GM19324 (cell line): ENCODE measurements around the gene CENPP.

ENCODE experiments used
- ATAC-seq: cut with Tn5 transposase; IDR thresholded peaks from one replicate; pipeline ENCODE4 v1.9.1; 2021; ENCODE audit warnings: mild to moderate bottlenecking, moderate library complexity; ENCODE audit not compliant: unreplicated experiment, low FRiP score

The CENPP gene

GRCh38 chr9:92414566-92414965, 88.8 kb downstream of the CENPP start:
- no peak for ATAC-seq

- ATAC-seq, result no peak
These were observed 97.0 kb downstream of the CENPP start for GRCh38 chr9:92422611-92423338.

GRCh38 chr9:92423612-92424011, 97.9 kb downstream of the CENPP start:
- no peak for ATAC-seq

GRCh38 chr9:92424340-92424739, 98.6 kb downstream of the CENPP start, which contains the start of gene OMD:
OMD (minus strand) TSS chr9:92424471; CDS start chr9:92417558, 6,913 bp downstream.
- no peak for ATAC-seq

- ATAC-seq, result no peak
These were observed 99.7 kb downstream of the CENPP start for GRCh38 chr9:92425474-92425873.

GRCh38 chr9:92426501-92427145, 100.9 kb downstream of the CENPP start:
- ATAC-seq, result no peak

GRCh38 chr9:92429836-92430235, 104.1 kb downstream of the CENPP start:
- no peak for ATAC-seq

GRCh38 chr9:92432350-92432749, 106.6 kb downstream of the CENPP start:
- ATAC-seq, result no peak

GRCh38 chr9:92432972-92433548, 107.3 kb downstream of the CENPP start:
- no peak for ATAC-seq

GRCh38 chr9:92435263-92435662, 109.5 kb downstream of the CENPP start:
- ATAC-seq, result no peak

- ATAC-seq, result no peak
These were observed 113.3 kb downstream of the CENPP start for GRCh38 chr9:92438900-92439526.

GRCh38 chr9:92439921-92440750, 114.4 kb downstream of the CENPP start:
- no peak for ATAC-seq

- ATAC-seq, result no peak
These were observed 114.9 kb downstream of the CENPP start for GRCh38 chr9:92440751-92441046.

GRCh38 chr9:92444841-92445240, 119.1 kb downstream of the CENPP start:
- no peak for ATAC-seq

- no peak for ATAC-seq
These were observed 120.8 kb downstream of the CENPP start for GRCh38 chr9:92446536-92446935.

GRCh38 chr9:92455217-92455616, 129.5 kb downstream of the CENPP start:
- ATAC-seq, result no peak

GRCh38 chr9:92457576-92457975, 131.8 kb downstream of the CENPP start:
- no peak for ATAC-seq

GRCh38 chr9:92463387-92463786, 137.6 kb downstream of the CENPP start:
- ATAC-seq, result no peak

- no peak for ATAC-seq
These were observed 138.2 kb downstream of the CENPP start for GRCh38 chr9:92463984-92464383.

GRCh38 chr9:92467041-92467440, 141.3 kb downstream of the CENPP start:
- ATAC-seq, result no peak

- no peak for ATAC-seq
These were observed 141.8 kb downstream of the CENPP start for GRCh38 chr9:92467511-92467910.
